GM23338 (cell line): ENCODE measurements around the gene SEPHS1. TPM values are rescaled to one million over a fixed set of nuclear protein-coding genes. Genes with fewer than 3 reads are reported as not detected.

Experiments
- ATAC-seq: fragments of 200-7000 bp; cut with Tn5 transposase; 3 replicates; pipeline ENCODE4 v1.9.1; 2020
- DNase-seq: peaks from one replicate; pipeline ENCODE4 v3.0.0-alpha.2; 2015; ENCODE audit warnings: low spot score
- H2AFZ ChIP-seq: fragments of 200-600 bp; sonication (generic); 2 replicates; pipeline ENCODE4 v1.8.0; 2016; ENCODE audit warnings: antibody characterized with exemption, mild to moderate bottlenecking, moderate library complexity
- H3F3A ChIP-seq: fragments of 200-600 bp; sonication (generic); replicated peaks from 2 replicates; pipeline ENCODE4 v1.8.0; 2017; ENCODE audit warnings: antibody characterized with exemption, mixed run types, low read depth
- H3K27ac ChIP-seq: fragments of 200-600 bp; sonication (generic); 2 replicates; pipeline ENCODE4 v1.6.1; 2016; ENCODE audit warnings: low read depth
- H3K27me3 ChIP-seq: fragments of 200-600 bp; sonication (generic); 2 replicates; pipeline ENCODE4 v1.8.0; 2016; ENCODE audit warnings: mild to moderate bottlenecking, mixed run types, moderate library complexity; ENCODE audit not compliant: insufficient read depth
- H3K36me3 ChIP-seq: fragments of 200-600 bp; sonication (generic); 2 replicates; pipeline ENCODE4 v1.8.0; 2016; ENCODE audit warnings: mild to moderate bottlenecking; ENCODE audit not compliant: insufficient read depth
- H3K4me1 ChIP-seq: fragments of 200-600 bp; sonication (generic); 2 replicates; pipeline ENCODE4 v1.8.0; 2016; ENCODE audit warnings: mild to moderate bottlenecking, moderate library complexity; ENCODE audit not compliant: insufficient read depth
- H3K4me2 ChIP-seq: fragments of 200-600 bp; sonication (generic); 2 replicates; pipeline ENCODE4 v1.7.1; 2017; ENCODE audit warnings: mixed run types
- H3K4me3 ChIP-seq: fragments of 200-600 bp; sonication (generic); 2 replicates; pipeline ENCODE4 v1.6.1; 2016; ENCODE audit warnings: mixed run types
- H3K79me2 ChIP-seq: fragments of 200-600 bp; sonication (generic); replicated peaks from 2 replicates; pipeline ENCODE4 v1.8.0; 2017; ENCODE audit warnings: mild to moderate bottlenecking; ENCODE audit not compliant: insufficient read depth
- H3K9me2 ChIP-seq: fragments of 200-600 bp; sonication (generic); 2 replicates; pipeline ENCODE4 v1.8.0; 2017; ENCODE audit not compliant: insufficient read depth
- H4K20me1 ChIP-seq: fragments of 200-600 bp; sonication (generic); replicated peaks from 2 replicates; pipeline ENCODE4 v1.8.0; 2017; ENCODE audit warnings: mild to moderate bottlenecking; ENCODE audit not compliant: insufficient read depth
- H3K27ac Mint-ChIP-seq: 2 replicates; pipeline ENCODE4 v1.8.0; 2020; ENCODE audit warnings: inconsistent platforms, mild to moderate bottlenecking, moderate library complexity, mixed read lengths
- H3K27me3 Mint-ChIP-seq: 3 replicates; pipeline ENCODE4 v1.8.0; 2022; ENCODE audit warnings: low read depth, mild to moderate bottlenecking, moderate library complexity, mixed read lengths, inconsistent platforms; ENCODE audit not compliant: insufficient read depth, poor library complexity
- H3K36me3 Mint-ChIP-seq: 3 replicates; pipeline ENCODE4 v1.8.0; 2021; ENCODE audit warnings: low read depth, mild to moderate bottlenecking, inconsistent platforms, moderate library complexity, mixed read lengths
- H3K4me1 Mint-ChIP-seq: 3 replicates; pipeline ENCODE4 v1.8.0; 2020; ENCODE audit warnings: mild to moderate bottlenecking, inconsistent platforms, mixed read lengths
- H3K4me3 Mint-ChIP-seq: 3 replicates; pipeline ENCODE4 v1.8.0; 2021; ENCODE audit warnings: moderate library complexity, mild to moderate bottlenecking, inconsistent platforms, mixed read lengths
- H3K9me3 Mint-ChIP-seq: 3 replicates; pipeline ENCODE4 v1.8.0; 2020; ENCODE audit warnings: moderate library complexity, mild to moderate bottlenecking, inconsistent platforms, mixed read lengths
- CTCF ChIP-seq, 2 experiments: fragments of 200-600 bp in 1 of 2; sonication (generic) in 1 of 2; conservative IDR thresholded peaks; 2 replicates each; pipeline versions ENCODE4 v1.5.1 to v1.6.1; 2016 to 2017; ENCODE audit warnings: antibody characterized with exemption in 2 of 2, low read depth in 2 of 2, mild to moderate bottlenecking in 2 of 2, moderate library complexity in 1 of 2
- ETS1 ChIP-seq: IDR thresholded peaks from 2 replicates; pipeline ENCODE4 v1.6.1; 2016; ENCODE audit warnings: antibody characterized with exemption
- EZH2phosphoT487 ChIP-seq: fragments of 200-600 bp; sonication (generic); IDR thresholded peaks from one replicate; pipeline ENCODE4 v1.8.1; 2018; ENCODE audit warnings: antibody characterized with exemption; ENCODE audit not compliant: unreplicated experiment
- NANOG ChIP-seq: IDR thresholded peaks from 2 replicates; pipeline ENCODE4 v1.6.1; 2016; ENCODE audit warnings: antibody characterized with exemption, borderline replicate concordance
- POLR2AphosphoS5 ChIP-seq: IDR thresholded peaks from 2 replicates; pipeline ENCODE4 v1.6.1; 2016; ENCODE audit warnings: antibody characterized with exemption, low read depth
- REST ChIP-seq: IDR thresholded peaks from one replicate; pipeline ENCODE4 v1.6.1; 2018; ENCODE audit warnings: antibody characterized with exemption; ENCODE audit not compliant: unreplicated experiment
- ZNF114 ChIP-seq: fragments of 250-450 bp; sonication (Bioruptor Pico); IDR thresholded peaks from 2 replicates; pipeline ENCODE4 v1.5.0; 2020; ENCODE audit warnings: mild to moderate bottlenecking, moderate library complexity
- ZNF331 ChIP-seq: fragments of 250-450 bp; sonication (Bioruptor Pico); IDR thresholded peaks from 2 replicates; pipeline ENCODE4 v1.5.0; 2020; ENCODE audit warnings: low read depth, mild to moderate bottlenecking, moderate library complexity
- polyA plus RNA-seq: library from polyadenylated mRNA; unstranded; fragments of >200 nt; fragmentation: Nextera tagmentation; extraction: Ambion mirVana; gene quantifications from 2 replicates; pipeline ENCODE4 v1.2.1, GENCODE V29; 2016
- total RNA-seq: library from RNA; depleted of rRNA; stranded (reverse); fragments of >200 nt; shearing (Covaris generic); gene quantifications from 2 replicates; pipeline ENCODE4 v1.2.3, GENCODE V29; 2014

The SEPHS1 gene
- total and polyA plus RNA-seq, 2 experiments from 2014 or later: 260 to 609 TPM

GRCh38 chr10:13340068-13340467, 8.0 kb downstream of the SEPHS1 start (continued):
- TF ChIP-seq NANOG: no peak
- TF ChIP-seq POLR2AphosphoS5: no peak
- TF ChIP-seq ZNF331 (CRISPR knock-in tag): no peak
- TF ChIP-seq CTCF (conservative IDR thresholded peaks at IDR 0.05; ENCODE audit: low read depth in 2 of 2): no peak

- no peaks in the 10 kb centered on the region for H3K27me3 ChIP-seq
- H4K20me1 ChIP-seq: peaks cover 73% of the 10 kb centered on the region
- DNase-seq (no peak), ATAC-seq (no peak)
- peaks cover 65% of the 10 kb centered on the region for H3F3A ChIP-seq
- H3K27ac ChIP-seq: peak overlapping the region; percentile 29
- H3K79me2 ChIP-seq: peaks cover 100% of the 10 kb centered on the region
- H3K4me3 ChIP-seq: no peak overlapping the region
- H2AFZ ChIP-seq: no peak overlapping the region
- H3K27me3 Mint-ChIP-seq: peaks cover 11% of the 10 kb centered on the region
- TF ChIP-seq NANOG: no peak
- TF ChIP-seq ETS1: no peak
- no peak for TF ChIP-seq ZNF114
- no peak for TF ChIP-seq ZNF331 (CRISPR knock-in tag)
- no peak for TF ChIP-seq EZH2phosphoT487
- TF ChIP-seq REST: no peak
- no peak for TF ChIP-seq POLR2AphosphoS5
- no peak for TF ChIP-seq CTCF (conservative IDR thresholded peaks at IDR 0.05; ENCODE audit: low read depth in 2 of 2)
- H3K4me3 Mint-ChIP-seq: peak overlapping the region; percentile 13; the same call in 1 of the 3 replicates
- peaks cover 99% of the 10 kb centered on the region for H3K36me3 Mint-ChIP-seq
- peak overlapping the region; percentile 1; the same call in 1 of the 2 replicates for H3K4me2 ChIP-seq
- peaks cover 75% of the 10 kb centered on the region for H3K36me3 ChIP-seq
- H3K4me1 ChIP-seq: peaks cover 57% of the 10 kb centered on the region
- no peaks in the 10 kb centered on the region for H3K9me3 Mint-ChIP-seq
- H3K4me1 Mint-ChIP-seq: peaks cover 45% of the 10 kb centered on the region
- no peaks in the 10 kb centered on the region for H3K9me2 ChIP-seq
- peak overlapping the region; percentile 23; the same call in 1 of the 2 replicates for H3K27ac Mint-ChIP-seq
These were observed 9.5 kb downstream of the SEPHS1 start for GRCh38 chr10:13338390-13339110.
